K562 (cell line): ENCODE measurements around the gene CHSY1. TPM values are rescaled to one million over a fixed set of nuclear protein-coding genes. Genes with fewer than 3 reads are reported as not detected.

ENCODE experiments used
- ATAC-seq: fragments of 200-7000 bp; cut with Tn5 transposase; 3 replicates; pipeline ENCODE4 v1.9.1; 2020; ENCODE audit warnings: moderate library complexity
- BruUV-seq: library from RNA; stranded (reverse); fragments of 400-500 nt; replicated peaks from 2 replicates; lab custom pipeline; 2021; lab: Mats Ljungman, UMichigan
- CTCF ChIA-PET: fragments of 300-600 bp; formaldehyde crosslinking; extraction: SDS; loops from one replicate; lab custom pipeline; 2021; ENCODE audit warnings: low intra/inter-chr PET ratio; lab: Yijun Ruan, JAX
- POLR2A ChIA-PET: fragments of 300-600, 350-650 bp; sonication (Branson Sonifier 250); formaldehyde crosslinking; extraction: SDS; loops from one replicate; lab custom pipeline; 2021; ENCODE audit warnings: antibody characterized with exemption, inconsistent platforms; lab: Yijun Ruan, JAX
- DNase-seq, 4 experiments: peaks; one replicate each; pipeline versions ENCODE4 v3.0.0 to v3.0.0-alpha.2; 2011 to 2018; ENCODE audit warnings: low spot score in 3 of 4, mixed read lengths in 3 of 4; ENCODE audit errors: extremely low read depth in 1 of 4
- FAIRE-seq: peaks from 2 replicates; lab custom pipeline; 2011; peaks lifted over from hg19 to GRCh38; lab: Jason Lieb, UNC
- H2AFZ ChIP-seq: 2 replicates; pipeline ENCODE4 v1.6.0; 2011; ENCODE audit warnings: low read depth, low read length, control low read depth, inconsistent platforms
- H3K27ac ChIP-seq: fragments of 200-600 bp; 3 replicates; pipeline ENCODE4 v1.8.0; 2011; ENCODE audit warnings: low read depth, mild to moderate bottlenecking, control low read depth, inconsistent platforms, low read length, moderate library complexity, mixed read lengths; ENCODE audit errors: extremely low read depth
- H3K27me3 ChIP-seq, 2 experiments: fragments of 300-600 bp in 1 of 2; 2 replicates in 1 of 2; 3 replicates in 1 of 2; pipeline versions ENCODE4 v1.6.0 to v1.8.0; 2011; ENCODE audit warnings: inconsistent platforms in 2 of 2, low read length in 2 of 2, mild to moderate bottlenecking in 1 of 2, mixed read lengths in 1 of 2, moderate library complexity in 1 of 2; ENCODE audit not compliant: control insufficient read depth in 2 of 2, insufficient read depth in 2 of 2
- H3K36me3 ChIP-seq: fragments of 300-600 bp; 3 replicates; pipeline ENCODE4 v1.8.0; 2011; ENCODE audit warnings: mild to moderate bottlenecking, low read length, inconsistent platforms; ENCODE audit not compliant: control insufficient read depth, insufficient read depth
- H3K4me1 ChIP-seq, 2 experiments: fragments of 200-600 bp in 1 of 2; replicated peaks in 1 of 2; 2 replicates in 1 of 2; 3 replicates in 1 of 2; pipeline versions ENCODE4 v1.5.1 to v1.8.0; 2011; ENCODE audit warnings: inconsistent platforms in 2 of 2, low read length in 2 of 2, mild to moderate bottlenecking in 1 of 2, mixed read lengths in 1 of 2, moderate library complexity in 1 of 2; ENCODE audit not compliant: control insufficient read depth in 2 of 2, insufficient read depth in 2 of 2
- H3K4me2 ChIP-seq: 2 replicates; pipeline ENCODE4 v1.6.1; 2011; ENCODE audit warnings: low read length, control low read depth, inconsistent platforms, mixed read lengths; ENCODE audit not compliant: insufficient read depth
- H3K4me3 ChIP-seq: fragments of 200-600 bp; sonication (generic), shearing (Covaris generic); 2 replicates; pipeline ENCODE4 v1.5.1; 2016; ENCODE audit warnings: control low read depth, inconsistent platforms
- H3K79me2 ChIP-seq: fragments of 200-600 bp; 3 replicates; pipeline ENCODE4 v1.8.0; 2011; ENCODE audit warnings: low read length, inconsistent platforms; ENCODE audit not compliant: control insufficient read depth, insufficient read depth
- H3K9ac ChIP-seq, 2 experiments: 2 replicates each; pipeline versions ENCODE4 v1.6.0 to v1.6.1; 2011; ENCODE audit warnings: low read depth in 2 of 2, low read length in 2 of 2, control low read depth in 1 of 2, inconsistent platforms in 1 of 2, mild to moderate bottlenecking in 1 of 2, mixed read lengths in 1 of 2; ENCODE audit not compliant: insufficient read depth in 1 of 2
- H3K9me1 ChIP-seq: one replicate; pipeline ENCODE4 v1.6.0; 2011; ENCODE audit warnings: inconsistent platforms, mild to moderate bottlenecking, low read length, moderate library complexity; ENCODE audit not compliant: control insufficient read depth, insufficient read depth
- H3K9me3 ChIP-seq: replicated peaks from 2 replicates; pipeline ENCODE4 v1.5.1; 2011; ENCODE audit warnings: low read depth, low read length, inconsistent platforms; ENCODE audit not compliant: control insufficient read depth, insufficient read depth
- H4K20me1 ChIP-seq: replicated peaks from 2 replicates; pipeline ENCODE4 v1.6.1; 2011; ENCODE audit warnings: low read length, inconsistent platforms, mixed read lengths; ENCODE audit not compliant: control insufficient read depth, insufficient read depth
- ARNT ChIP-seq, 2 experiments: fragments of 450-650 bp; IDR thresholded peaks; 2 replicates each; pipeline ENCODE4 v1.6.1; 2016; ENCODE audit warnings: mild to moderate bottlenecking in 1 of 2
- ASH1L ChIP-seq: fragments of 450-650 bp; IDR thresholded peaks from 2 replicates; pipeline ENCODE4 v1.6.1; 2018; ENCODE audit warnings: borderline replicate concordance, mild to moderate bottlenecking, low read depth; ENCODE audit not compliant: partially characterized antibody
- CGGBP1 ChIP-seq: fragments of 250-450 bp; sonication (Bioruptor Pico); IDR thresholded peaks from 2 replicates; pipeline ENCODE4 v1.9.0; 2021; ENCODE audit warnings: mild to moderate bottlenecking
- DACH1 ChIP-seq: fragments of 450-650 bp; IDR thresholded peaks from 2 replicates; pipeline ENCODE4 v1.6.1; 2018; ENCODE audit not compliant: partially characterized antibody
- HDAC1 ChIP-seq, 2 experiments: fragments of 450-650 bp; IDR thresholded peaks; 2 replicates each; pipeline ENCODE4 v1.6.1; 2016 to 2017; ENCODE audit warnings: inconsistent platforms in 1 of 2, mild to moderate bottlenecking in 1 of 2, moderate library complexity in 1 of 2
- MYBL2 ChIP-seq, 2 experiments: fragments of 450-650 bp in 1 of 2; sonication (generic) in 1 of 2; formaldehyde crosslinking in 1 of 2; IDR thresholded peaks; 2 replicates each; pipeline versions ENCODE4 v1.6.1 to v1.8.1; 2017 to 2022; ENCODE audit warnings: borderline replicate concordance in 1 of 2, inconsistent platforms in 1 of 2, low read depth in 1 of 2, mild to moderate bottlenecking in 1 of 2, missing genetic modification reagents in 1 of 2, moderate library complexity in 1 of 2
- PTBP1 ChIP-seq: fragments of 200-400 bp; formaldehyde crosslinking; IDR thresholded peaks from 2 replicates; pipeline ENCODE4 v1.6.1; 2017; ENCODE audit warnings: low read depth, low read length
- ZBTB26 ChIP-seq: fragments of 450-650 bp; formaldehyde crosslinking; IDR thresholded peaks from 2 replicates; pipeline ENCODE4 v1.4.0; 2022; ENCODE audit warnings: missing genetic modification characterization
- ZNF12 ChIP-seq: sonication (generic); formaldehyde crosslinking; IDR thresholded peaks from 2 replicates; pipeline ENCODE4 v1.4.0; 2020; ENCODE audit warnings: mild to moderate bottlenecking, missing genetic modification reagents
- ZNF133 ChIP-seq: fragments of 250-450 bp; sonication (Bioruptor Pico); IDR thresholded peaks from 2 replicates; pipeline ENCODE4 v1.4.0; 2020; ENCODE audit warnings: mild to moderate bottlenecking
- ZNF239 ChIP-seq: fragments of 250-450 bp; sonication (Bioruptor Pico); IDR thresholded peaks from 2 replicates; pipeline ENCODE4 v1.4.0; 2020; ENCODE audit warnings: mild to moderate bottlenecking
- ZNF274 ChIP-seq: IDR thresholded peaks from 2 replicates; pipeline ENCODE4 v1.6.1; 2011; ENCODE audit warnings: low read depth, mild to moderate bottlenecking, low read length, moderate library complexity, borderline replicate concordance
- ZNF324 ChIP-seq: fragments of 250-450 bp; sonication (Bioruptor Pico); IDR thresholded peaks from 2 replicates; pipeline ENCODE4 v1.4.0; 2020; ENCODE audit warnings: mild to moderate bottlenecking
- ZNF583 ChIP-seq: fragments of 250-450 bp; sonication (Bioruptor Pico); IDR thresholded peaks from 2 replicates; pipeline ENCODE4 v1.4.0; 2020
- ZNF584 ChIP-seq: fragments of 200-800 bp; sonication (Bioruptor generic); IDR thresholded peaks from 2 replicates; pipeline ENCODE4 v1.6.1; 2016; ENCODE audit warnings: low read depth, mild to moderate bottlenecking, missing genetic modification characterization, missing compliant biosample characterization
- ZNF717 ChIP-seq: fragments of 250-450 bp; sonication (Bioruptor Pico); IDR thresholded peaks from 2 replicates; pipeline ENCODE4 v1.5.0; 2021
- WGBS: fragments of 100-300 bp; shearing (Covaris generic); methylation state at CpG from one replicate; pipeline ENCODE4 v1.1.6; 2016; ENCODE audit warnings: low coverage, mixed read lengths; ENCODE audit not compliant: insufficient coverage; ENCODE audit errors: missing lambda C conversion rate; 5-methylcytosine and 5-hydroxymethylcytosine counted together
- in situ Hi-C: fragments of 300-500 bp; cut with MboI; formaldehyde crosslinking; loops from 4 replicates; pipeline ENCODE4 v1.15.0; 2018; ENCODE audit warnings: inconsistent platforms, mixed read lengths
- intact Hi-C: fragments of 100-400 bp; cut with micrococcal nuclease; formaldehyde crosslinking; loops from 2 replicates; pipeline ENCODE4 v1.14.2; 2022
- polyA plus RNA-seq, 8 experiments: library from polyadenylated mRNA; depleted of rRNA in 4 of 8; stranded (reverse) in 5 of 8; unstranded in 3 of 8; fragments of >200 nt; fragmentation: Nextera tagmentation in 2 of 8; fragmentation: Illumina TruSeq in 1 of 8; extraction: Ambion mirVana in 2 of 8; extraction: Trizol in 1 of 8; gene quantifications; 2 replicates each; pipeline versions ENCODE4 v1.2.1 to v1.2.3, GENCODE V29; 2011 to 2014; ENCODE audit warnings: inconsistent platforms in 1 of 8, missing spikeins in 1 of 8
- total RNA-seq, 7 experiments: library from RNA; depleted of rRNA in 6 of 7; stranded (reverse); fragments of >200 nt in 6 of 7; fragmentation: Illumina TruSeq in 2 of 7; extraction: Trizol in 2 of 7; gene quantifications; 2 replicates each; pipeline versions ENCODE4 v1.2.1 to v1.2.3, GENCODE V29; 2011 to 2021; ENCODE audit warnings: low replicate concordance in 1 of 7
- TF ChIP-seq, protein P1 (sequence below): fragments of 450-650 bp; IDR thresholded peaks from 2 replicates; pipeline ENCODE4 v1.6.1; 2016; ENCODE audit warnings: low read depth, mild to moderate bottlenecking, moderate library complexity
- TF ChIP-seq, protein P2 (sequence below): sonication (generic); formaldehyde crosslinking; IDR thresholded peaks from 2 replicates; pipeline ENCODE4 v1.8.0; 2022; ENCODE audit warnings: mild to moderate bottlenecking, missing genetic modification reagents
- TF ChIP-seq, protein P3 (sequence below): conservative IDR thresholded peaks from 2 replicates; pipeline ENCODE4 v1.6.1; 2011; ENCODE audit warnings: low read depth, mild to moderate bottlenecking, low read length; ENCODE audit not compliant: control insufficient read depth

The CHSY1 gene
- total and polyA plus RNA-seq, 9 of the 15 experiments (the other 6 are each of a cell fraction or from before 2014, with no cell fraction given), result 7.0 to 16.4 (median 13.4) TPM

DNA sequence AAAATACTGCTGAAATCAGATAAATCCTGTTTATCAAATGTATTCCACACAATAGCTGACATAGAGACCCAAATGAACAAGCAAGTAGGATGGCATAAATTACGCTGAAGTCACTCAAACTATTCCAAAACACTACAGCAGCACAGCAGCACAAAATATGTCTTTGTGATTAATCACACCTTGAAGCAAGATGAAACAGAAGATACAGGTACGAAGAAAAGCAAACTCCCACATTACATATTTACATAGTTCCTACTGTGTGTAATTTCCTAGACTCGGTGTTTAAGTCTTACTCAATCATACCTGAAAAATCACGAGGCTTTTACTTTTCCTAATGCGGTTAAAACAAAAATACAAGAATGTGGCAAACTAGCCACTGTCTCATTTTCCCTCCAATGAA lies 38.3 kb downstream of the CHSY1 start:
- no peaks in the 10 kb centered on the region for H3K9me3 ChIP-seq
- no peak overlapping the region for H3K27ac ChIP-seq
- no peak for ATAC-seq
- WGBS, result 77% methylated on average over 5 of the region's 5 CpGs
- in situ Hi-C loops (no loop called here), intact Hi-C loops (no loop called here)
- H4K20me1 ChIP-seq, result no peaks in the 10 kb centered on the region; the same call in 1 of the 2 replicates
- 0 out of 5 replicates have a peak, but pooled peaks cover 0 to 3% of the 10 kb centered on the region in 2 experiments for H3K4me1 ChIP-seq
- DNase-seq, result no peak
- no peak overlapping the region for H2AFZ ChIP-seq
- no peak overlapping the region for H3K4me3 ChIP-seq
- H3K9me1 ChIP-seq, result no peaks in the 10 kb centered on the region
- H3K27me3 ChIP-seq, result no peaks in the 10 kb centered on the region
- POLR2A ChIA-PET, result no interaction called here
- H3K4me2 ChIP-seq, result no peak overlapping the region
- peaks cover 43% of the 10 kb centered on the region for H3K79me2 ChIP-seq
- no TSS peak for BruUV-seq
- FAIRE-seq, result no peak
- CTCF ChIA-PET, result no interaction called here
- H3K9ac ChIP-seq, result no peak overlapping the region
- H3K36me3 ChIP-seq, result no peaks in the 10 kb centered on the region; the same call in 2 of the 3 replicates
- TF ChIP-seq ZNF583 (CRISPR knock-in tag), result no peak
- TF ChIP-seq PTBP1, result no peak
- TF ChIP-seq ZNF239 (CRISPR knock-in tag), result no peak
- TF ChIP-seq, protein P1, sequence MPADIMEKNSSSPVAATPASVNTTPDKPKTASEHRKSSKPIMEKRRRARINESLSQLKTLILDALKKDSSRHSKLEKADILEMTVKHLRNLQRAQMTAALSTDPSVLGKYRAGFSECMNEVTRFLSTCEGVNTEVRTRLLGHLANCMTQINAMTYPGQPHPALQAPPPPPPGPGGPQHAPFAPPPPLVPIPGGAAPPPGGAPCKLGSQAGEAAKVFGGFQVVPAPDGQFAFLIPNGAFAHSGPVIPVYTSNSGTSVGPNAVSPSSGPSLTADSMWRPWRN, result no peak
- TF ChIP-seq ZNF12 (CRISPR knock-in tag), result no peak
- no peak for TF ChIP-seq ASH1L
- TF ChIP-seq, protein P2, sequence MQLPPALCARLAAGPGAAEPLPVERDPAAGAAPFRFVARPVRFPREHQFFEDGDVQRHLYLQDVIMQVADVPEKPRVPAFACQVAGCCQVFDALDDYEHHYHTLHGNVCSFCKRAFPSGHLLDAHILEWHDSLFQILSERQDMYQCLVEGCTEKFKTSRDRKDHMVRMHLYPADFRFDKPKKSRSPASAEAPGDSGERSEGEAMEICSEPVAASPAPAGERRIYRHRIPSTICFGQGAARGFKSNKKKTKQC, result no peak
- no peak for TF ChIP-seq DACH1
- TF ChIP-seq ZNF324 (CRISPR knock-in tag), result no peak
- TF ChIP-seq, protein P3, sequence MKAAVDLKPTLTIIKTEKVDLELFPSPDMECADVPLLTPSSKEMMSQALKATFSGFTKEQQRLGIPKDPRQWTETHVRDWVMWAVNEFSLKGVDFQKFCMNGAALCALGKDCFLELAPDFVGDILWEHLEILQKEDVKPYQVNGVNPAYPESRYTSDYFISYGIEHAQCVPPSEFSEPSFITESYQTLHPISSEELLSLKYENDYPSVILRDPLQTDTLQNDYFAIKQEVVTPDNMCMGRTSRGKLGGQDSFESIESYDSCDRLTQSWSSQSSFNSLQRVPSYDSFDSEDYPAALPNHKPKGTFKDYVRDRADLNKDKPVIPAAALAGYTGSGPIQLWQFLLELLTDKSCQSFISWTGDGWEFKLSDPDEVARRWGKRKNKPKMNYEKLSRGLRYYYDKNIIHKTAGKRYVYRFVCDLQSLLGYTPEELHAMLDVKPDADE, result no peak
- TF ChIP-seq CGGBP1 (CRISPR knock-in tag), result no peak
- no peak for TF ChIP-seq ZNF133 (CRISPR knock-in tag)
- TF ChIP-seq ARNT (IDR thresholded peaks at IDR 0.05), result no peak
- TF ChIP-seq ZNF274, result no peak
- TF ChIP-seq ZNF584 (CRISPR knock-in tag), result no peak
- TF ChIP-seq ZNF717 (CRISPR knock-in tag), result no peak
- no peak for TF ChIP-seq ZBTB26 (CRISPR knock-in tag)
- TF ChIP-seq MYBL2 (IDR thresholded peaks at IDR 0.05; ENCODE audit: low read depth), result no peak
- no peak for TF ChIP-seq MYBL2 (CRISPR knock-in tag; IDR thresholded peaks at IDR 0.05; ENCODE audit: borderline replicate concordance)
- TF ChIP-seq HDAC1 (IDR thresholded peaks at IDR 0.05), result no peak
